ENCODE measurements around the gene HSPB6.

Gene HSPB6

GRCh38 chr19:35776102-35776788 lies 19.4 kb upstream of the HSPB6 start:
- peak overlapping the region; percentile 66 for H4K8ac ChIP-seq (ENCODE audit: low read length)
- peak overlapping the region in 1 of 2 experiments; percentile 13 for H3K18ac ChIP-seq (ENCODE audit: low read depth in 1 of 2, low read length in 2 of 2)
- H3K27ac ChIP-seq (ENCODE audit: low read length, poor library complexity, severe bottlenecking): no peak overlapping the region
- no peak overlapping the region for H2BK120ac ChIP-seq (ENCODE audit: low read depth, low read length)
- H3K9ac ChIP-seq (ENCODE audit: low read length): peak overlapping the region; percentile 76
- H3K4me1 ChIP-seq (ENCODE audit: control insufficient read depth, insufficient read depth, low read depth, low read length): peaks cover 15% of the 10 kb centered on the region
- peak overlapping the region; percentile 92 for H3K4me2 ChIP-seq (ENCODE audit: low read length, poor library complexity, severe bottlenecking)
- no peak overlapping the region for H3K4ac ChIP-seq (ENCODE audit: low read depth in 1 of 2, low read length in 2 of 2)
- H2BK12ac ChIP-seq (ENCODE audit: low read length in 2 of 2): peak overlapping the region in 1 of 2 experiments; percentile 43
- no peak overlapping the region for H2BK15ac ChIP-seq (ENCODE audit: low read depth, poor library complexity, severe bottlenecking)
- DNase-seq: no peak
- H2BK5ac ChIP-seq (ENCODE audit: low read depth, low read length, poor library complexity, severe bottlenecking): no peak overlapping the region
- H3K27me3 ChIP-seq (ENCODE audit: control insufficient read depth in 1 of 2, insufficient read depth in 1 of 2, low read length in 2 of 2): no peaks in the 10 kb centered on the region
- no peak overlapping the region for H2AK5ac ChIP-seq (ENCODE audit: low read length, severe bottlenecking)
- H4K91ac ChIP-seq (ENCODE audit: low read length): peak overlapping the region; percentile 28
- H3K14ac ChIP-seq (ENCODE audit: low read length in 2 of 2): no peak overlapping the region
- peaks cover 16% of the 10 kb centered on the region for H3K79me1 ChIP-seq (replicated peaks; ENCODE audit: low read length, poor library complexity, severe bottlenecking)
- 64% methylated on average over 12 of the region's 13 CpGs for WGBS
- peaks cover 12 to 25% of the 10 kb centered on the region in 2 experiments for H3K36me3 ChIP-seq (ENCODE audit: control insufficient read depth in 1 of 2, insufficient read depth in 2 of 2, low read depth in 1 of 2, low read length in 2 of 2)
- H3K23ac ChIP-seq (ENCODE audit: low read length in 2 of 2): no peak overlapping the region
- H3K9me3 ChIP-seq (ENCODE audit: control insufficient read depth, low read length): no peaks in the 10 kb centered on the region
- peak overlapping the region in 1 of 2 experiments; percentile 79 for H3K4me3 ChIP-seq (ENCODE audit: insufficient read depth in 1 of 2, low read depth in 1 of 2, low read length in 2 of 2)
- H2AFZ ChIP-seq (ENCODE audit: low read depth, low read length): no peak overlapping the region

GRCh38 chr19:35775298-35776101 lies 18.7 kb upstream of the HSPB6 start, which contains the start of gene ARHGAP33:
ARHGAP33 (plus strand) TSS chr19:35775564; CDS start chr19:35775659, 95 bp downstream.
- Histone ChIP-seq H3K4me3 (ENCODE audit: insufficient read depth in 1 of 2, low read depth in 1 of 2, low read length in 2 of 2) (peak within 1 kb of the TSS; percentile 79 to 96), H3K79me1 (replicated peaks; ENCODE audit: low read length, poor library complexity, severe bottlenecking) (peaks cover 16% of the 10 kb centered on the region), H2AK5ac (ENCODE audit: low read length, severe bottlenecking) (no peak within 1 kb of the TSS), H3K27ac (ENCODE audit: low read length, poor library complexity, severe bottlenecking) (no peak within 1 kb of the TSS), H2AFZ (ENCODE audit: low read depth, low read length) (peak within 1 kb of the TSS; percentile 80), H3K9ac (ENCODE audit: low read length) (peak within 1 kb of the TSS; percentile 76), H3K18ac (ENCODE audit: low read depth in 1 of 2, low read length in 2 of 2) (peak within 1 kb of the TSS in 1 of 2 experiments; percentile 96), H2BK12ac (ENCODE audit: low read length in 2 of 2) (peak within 1 kb of the TSS in 1 of 2 experiments; percentile 43), H3K4me1 (ENCODE audit: control insufficient read depth, insufficient read depth, low read depth, low read length) (peaks cover 15% of the 10 kb centered on the region), H3K4ac (ENCODE audit: low read depth in 1 of 2, low read length in 2 of 2) (no peak within 1 kb of the TSS), H3K27me3 (ENCODE audit: control insufficient read depth in 1 of 2, insufficient read depth in 1 of 2, low read length in 2 of 2) (no peaks in the 10 kb centered on the region), H4K91ac (ENCODE audit: low read length) (peak within 1 kb of the TSS; percentile 28), H2BK120ac (ENCODE audit: low read depth, low read length) (no peak within 1 kb of the TSS), H3K14ac (ENCODE audit: low read length in 2 of 2) (peak within 1 kb of the TSS in 1 of 2 experiments; percentile 88), H3K4me2 (ENCODE audit: low read length, poor library complexity, severe bottlenecking) (peak within 1 kb of the TSS; percentile 92), H2BK15ac (ENCODE audit: low read depth, poor library complexity, severe bottlenecking) (peak within 1 kb of the TSS; percentile 87), H3K9me3 (ENCODE audit: control insufficient read depth, low read length) (no peaks in the 10 kb centered on the region), H3K23ac (ENCODE audit: low read length in 2 of 2) (no peak within 1 kb of the TSS), H2BK5ac (ENCODE audit: low read depth, low read length, poor library complexity, severe bottlenecking) (no peak within 1 kb of the TSS), H4K8ac (ENCODE audit: low read length) (peak within 1 kb of the TSS; percentile 66), H3K36me3 (ENCODE audit: control insufficient read depth in 1 of 2, insufficient read depth in 2 of 2, low read depth in 1 of 2, low read length in 2 of 2) (peaks cover 9 to 17% of the 10 kb centered on the region in 2 experiments)
- DNase-seq: peak; percentile 97
- WGBS: under 1% methylated on average over 26 of the region's 82 CpGs

GRCh38 chr19:35775046-35775297 lies 18.1 kb upstream of the HSPB6 start:
- peaks cover 16% of the 10 kb centered on the region for H3K79me1 ChIP-seq (replicated peaks; ENCODE audit: low read length, poor library complexity, severe bottlenecking)
- DNase-seq: no peak
- H2AK5ac ChIP-seq (ENCODE audit: low read length, severe bottlenecking): no peak overlapping the region
- H3K4me1 ChIP-seq (ENCODE audit: control insufficient read depth, insufficient read depth, low read depth, low read length): peaks cover 15% of the 10 kb centered on the region
- H3K4me3 ChIP-seq (ENCODE audit: insufficient read depth in 1 of 2, low read depth in 1 of 2, low read length in 2 of 2): peak overlapping the region in 1 of 2 experiments; percentile 79
- no peaks in the 10 kb centered on the region for H3K9me3 ChIP-seq (ENCODE audit: control insufficient read depth, low read length)
- no peak overlapping the region for H2BK15ac ChIP-seq (ENCODE audit: low read depth, poor library complexity, severe bottlenecking)
- H3K4me2 ChIP-seq (ENCODE audit: low read length, poor library complexity, severe bottlenecking): peak overlapping the region; percentile 59
- H3K27ac ChIP-seq (ENCODE audit: low read length, poor library complexity, severe bottlenecking): no peak overlapping the region
- no peak overlapping the region for H2AFZ ChIP-seq (ENCODE audit: low read depth, low read length)
- no peak overlapping the region for H4K91ac ChIP-seq (ENCODE audit: low read length)
- no peak overlapping the region for H3K14ac ChIP-seq (ENCODE audit: low read length in 2 of 2)
- H2BK12ac ChIP-seq (ENCODE audit: low read length in 2 of 2): no peak overlapping the region
- H3K18ac ChIP-seq (ENCODE audit: low read depth in 1 of 2, low read length in 2 of 2): no peak overlapping the region
- peak overlapping the region; percentile 48 for H3K9ac ChIP-seq (ENCODE audit: low read length)
- H2BK120ac ChIP-seq (ENCODE audit: low read depth, low read length): no peak overlapping the region
- no peaks in the 10 kb centered on the region for H3K27me3 ChIP-seq (ENCODE audit: control insufficient read depth in 1 of 2, insufficient read depth in 1 of 2, low read length in 2 of 2)
- no peak overlapping the region for H3K23ac ChIP-seq (ENCODE audit: low read length in 2 of 2)
- peaks cover 9 to 12% of the 10 kb centered on the region in 2 experiments for H3K36me3 ChIP-seq (ENCODE audit: control insufficient read depth in 1 of 2, insufficient read depth in 2 of 2, low read depth in 1 of 2, low read length in 2 of 2)
- no peak overlapping the region for H4K8ac ChIP-seq (ENCODE audit: low read length)
- H3K4ac ChIP-seq (ENCODE audit: low read depth in 1 of 2, low read length in 2 of 2): no peak overlapping the region
- 52% methylated on average over 9 of the region's 9 CpGs for WGBS
- H2BK5ac ChIP-seq (ENCODE audit: low read depth, low read length, poor library complexity, severe bottlenecking): no peak overlapping the region

Measured in mesenchymal stem cell (in vitro differentiated cells and primary cell).